ENCODE results near the gene HYAL2.
"Not testable (repeated sequence)": the region's sequence is repeated elsewhere in the genome, so short reads cannot be mapped to it uniquely, and the experiment has no call there.

Gene HYAL2

DNA sequence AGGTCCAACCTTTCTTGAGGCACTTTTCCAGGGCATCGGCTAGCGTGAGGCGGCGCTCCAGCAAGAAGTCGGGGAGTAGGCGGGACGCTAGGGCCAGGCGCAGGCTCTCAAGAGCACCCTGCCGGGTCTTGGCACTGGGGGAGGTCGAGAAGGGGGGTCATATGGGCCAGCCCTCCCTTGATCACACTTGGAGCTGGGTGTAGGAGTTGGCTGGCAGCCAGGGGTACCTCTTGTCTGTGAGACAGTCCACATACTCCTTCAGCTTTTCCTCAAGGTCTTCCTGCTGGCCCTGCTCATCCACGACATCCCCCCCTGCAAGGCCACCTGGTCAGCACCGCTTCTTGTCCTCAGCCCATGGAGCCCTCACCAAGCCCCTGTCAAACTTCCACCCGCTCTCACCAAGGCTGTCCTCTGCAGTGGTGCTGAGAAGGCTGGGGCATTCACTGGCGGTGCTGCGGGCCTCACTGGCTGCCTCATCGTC lies 32.3 kb downstream of the HYAL2 start:
- Histone ChIP-seq H3K27ac (ENCODE audit: low read length) (no peak overlapping the region), H3K27me3 (ENCODE audit: control insufficient read depth, insufficient read depth, low read length) (no peaks in the 10 kb centered on the region), H3K9ac (ENCODE audit: low read length) (no peak overlapping the region), H3K36me3 (ENCODE audit: control insufficient read depth, low read depth, low read length) (peaks cover 34% of the 10 kb centered on the region), H3K4me3 (ENCODE audit: low read length) (no peak overlapping the region), H3K9me3 (ENCODE audit: control insufficient read depth, low read depth, low read length) (no peaks in the 10 kb centered on the region), H3K4me1 (ENCODE audit: control insufficient read depth, low read depth, low read length) (peaks cover 5% of the 10 kb centered on the region)

DNA sequence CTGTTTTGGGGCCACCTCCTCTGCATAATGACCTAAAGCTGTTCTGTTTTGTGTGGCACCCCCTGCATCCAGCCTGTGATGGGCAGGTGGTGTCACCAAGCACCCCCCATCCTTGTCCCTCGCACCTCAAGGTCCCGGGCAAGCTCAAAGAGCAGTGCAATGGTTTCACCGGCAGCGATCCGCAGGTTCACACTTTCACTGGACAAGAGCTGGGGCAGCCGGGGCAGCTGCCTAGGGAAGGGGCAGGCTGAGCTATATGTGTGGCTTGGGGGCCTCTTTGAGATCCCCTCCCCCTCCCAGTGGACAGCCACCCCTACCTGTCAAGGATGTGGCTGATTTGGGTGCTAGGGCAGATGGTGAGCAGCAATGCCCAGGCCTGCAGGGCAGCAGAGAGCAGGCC lies 33.4 kb downstream of the HYAL2 start:
- no peak overlapping the region for H3K9ac ChIP-seq (ENCODE audit: low read length)
- H3K9me3 ChIP-seq (ENCODE audit: control insufficient read depth, low read depth, low read length) = no peaks in the 10 kb centered on the region
- peaks cover 5% of the 10 kb centered on the region for H3K4me1 ChIP-seq (ENCODE audit: control insufficient read depth, low read depth, low read length)
- no peaks in the 10 kb centered on the region for H3K27me3 ChIP-seq (ENCODE audit: control insufficient read depth, insufficient read depth, low read length)
- H3K36me3 ChIP-seq (ENCODE audit: control insufficient read depth, low read depth, low read length) = peaks cover 34% of the 10 kb centered on the region
- no peak overlapping the region for H3K4me3 ChIP-seq (ENCODE audit: low read length)
- no peak overlapping the region for H3K27ac ChIP-seq (ENCODE audit: low read length)

DNA sequence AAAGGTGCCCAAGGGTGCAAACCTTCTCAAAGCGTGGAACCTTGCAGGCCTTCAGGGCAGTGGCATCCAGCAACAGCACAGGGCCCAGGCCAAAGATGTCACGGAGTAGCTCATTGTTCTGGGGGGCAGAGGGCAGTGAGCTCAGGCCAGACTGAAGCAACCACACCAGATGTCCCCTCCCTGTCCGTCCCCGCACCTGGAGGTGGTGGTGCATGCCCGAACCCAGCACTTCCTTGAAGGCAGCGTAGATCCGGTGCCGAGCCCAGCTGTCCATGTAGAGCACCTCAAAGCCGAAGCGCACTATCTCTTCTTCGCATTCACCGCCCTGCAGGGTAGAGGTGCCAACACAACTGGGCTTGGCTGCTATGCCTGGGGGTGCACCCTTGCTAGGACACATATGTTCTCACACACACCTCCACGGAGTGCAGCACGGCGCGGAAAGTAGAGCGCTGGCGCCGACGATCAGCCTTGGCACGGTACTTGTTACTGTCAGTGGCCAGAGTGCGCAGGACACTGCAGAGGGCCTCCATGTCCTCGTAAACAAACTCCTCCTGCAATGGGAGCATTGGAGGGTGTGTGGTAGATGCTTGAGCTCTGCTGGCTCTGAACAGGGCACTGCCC lies 34.0 kb downstream of the HYAL2 start:
- no peak overlapping the region for H3K27ac ChIP-seq (ENCODE audit: low read length)
- H3K27me3 ChIP-seq (ENCODE audit: control insufficient read depth, insufficient read depth, low read length) = no peaks in the 10 kb centered on the region
- peaks cover 34% of the 10 kb centered on the region for H3K36me3 ChIP-seq (ENCODE audit: control insufficient read depth, low read depth, low read length)
- no peak overlapping the region for H3K9ac ChIP-seq (ENCODE audit: low read length)
- H3K4me3 ChIP-seq (ENCODE audit: low read length) = no peak overlapping the region
- H3K9me3 ChIP-seq (ENCODE audit: control insufficient read depth, low read depth, low read length) = no peaks in the 10 kb centered on the region
- peaks cover 5% of the 10 kb centered on the region for H3K4me1 ChIP-seq (ENCODE audit: control insufficient read depth, low read depth, low read length)

DNA sequence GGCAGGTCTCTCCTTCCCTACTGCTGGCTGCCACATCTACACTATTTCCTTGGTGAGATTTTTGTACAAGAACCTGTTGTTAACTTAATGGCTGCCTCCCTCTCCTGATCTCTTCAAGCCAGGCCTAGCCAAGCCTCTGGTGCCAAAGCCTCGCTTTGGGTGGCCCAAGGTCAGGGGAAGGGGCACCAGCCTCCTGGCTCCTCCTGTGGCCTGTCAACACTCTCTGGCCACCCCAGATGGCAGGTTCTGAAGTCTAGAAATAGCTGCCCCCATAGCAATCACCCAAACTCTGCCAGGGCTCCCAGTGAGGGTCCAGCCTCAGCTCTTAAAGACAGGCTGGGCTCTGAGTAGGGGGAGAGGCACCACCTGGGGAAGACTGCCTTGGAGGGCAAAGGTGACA lies 35.3 kb downstream of the HYAL2 start:
- H3K27me3 ChIP-seq (ENCODE audit: control insufficient read depth, insufficient read depth, low read length) = no peaks in the 10 kb centered on the region
- H3K9ac ChIP-seq (ENCODE audit: low read length) = no peak overlapping the region
- H3K4me1 ChIP-seq (ENCODE audit: control insufficient read depth, low read depth, low read length) = no peaks in the 10 kb centered on the region
- H3K36me3 ChIP-seq (ENCODE audit: control insufficient read depth, low read depth, low read length) = peaks cover 34% of the 10 kb centered on the region
- H3K27ac ChIP-seq (ENCODE audit: low read length) = no peak overlapping the region
- H3K4me3 ChIP-seq (ENCODE audit: low read length) = no peak overlapping the region
- no peaks in the 10 kb centered on the region for H3K9me3 ChIP-seq (ENCODE audit: control insufficient read depth, low read depth, low read length)

DNA sequence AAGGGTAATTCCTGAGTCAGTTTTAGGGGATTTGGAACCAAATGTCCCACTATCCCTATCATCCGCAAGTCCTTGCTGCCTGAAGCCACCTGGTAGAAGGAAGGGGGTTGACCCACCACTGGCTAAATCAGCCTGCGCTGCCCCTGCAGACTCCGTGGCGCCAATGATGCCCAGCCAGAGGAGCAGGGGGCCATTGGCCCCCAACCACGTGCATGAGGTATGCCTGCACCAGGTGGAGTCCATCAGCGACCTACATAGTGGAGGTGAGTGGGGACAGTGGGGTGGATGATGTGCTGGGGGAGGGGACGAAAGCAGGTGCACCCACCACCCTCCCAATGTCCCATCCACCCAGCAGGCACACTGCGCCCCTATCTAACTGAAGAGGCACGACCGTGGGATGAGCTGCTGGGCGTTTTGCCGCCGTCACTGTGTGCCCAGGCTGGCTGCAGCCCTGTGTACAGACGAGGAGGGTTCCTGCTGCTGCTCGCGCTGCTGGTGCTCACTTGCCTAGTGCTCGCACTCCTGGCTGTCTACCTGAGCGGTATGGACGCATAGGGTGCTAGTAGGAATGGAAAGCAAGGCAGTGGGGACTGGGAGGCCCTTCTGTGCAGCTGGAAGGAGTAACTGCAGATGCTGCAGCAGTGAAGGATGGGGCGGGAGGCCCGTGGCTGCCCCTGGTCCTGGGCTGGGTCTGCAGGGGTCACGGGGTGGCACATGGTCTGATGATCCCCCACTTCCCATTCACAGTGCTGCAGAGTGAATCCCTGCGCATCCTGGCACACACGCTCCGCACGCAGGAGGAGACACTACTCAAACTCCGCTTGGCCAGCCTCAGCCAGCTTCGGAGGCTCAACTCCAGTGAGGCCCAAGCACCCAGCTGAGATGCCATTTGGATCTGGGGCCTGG lies 36.0 kb downstream of the HYAL2 start:
- Histone ChIP-seq H3K4me1 (ENCODE audit: control insufficient read depth, low read depth, low read length) (no peaks in the 10 kb centered on the region), H3K9ac (ENCODE audit: low read length) (no peak overlapping the region), H3K27ac (ENCODE audit: low read length) (no peak overlapping the region), H3K36me3 (ENCODE audit: control insufficient read depth, low read depth, low read length) (peaks cover 34% of the 10 kb centered on the region), H3K4me3 (ENCODE audit: low read length) (no peak overlapping the region), H3K27me3 (ENCODE audit: control insufficient read depth, insufficient read depth, low read length) (no peaks in the 10 kb centered on the region), H3K9me3 (ENCODE audit: control insufficient read depth, low read depth, low read length) (no peaks in the 10 kb centered on the region)

DNA sequence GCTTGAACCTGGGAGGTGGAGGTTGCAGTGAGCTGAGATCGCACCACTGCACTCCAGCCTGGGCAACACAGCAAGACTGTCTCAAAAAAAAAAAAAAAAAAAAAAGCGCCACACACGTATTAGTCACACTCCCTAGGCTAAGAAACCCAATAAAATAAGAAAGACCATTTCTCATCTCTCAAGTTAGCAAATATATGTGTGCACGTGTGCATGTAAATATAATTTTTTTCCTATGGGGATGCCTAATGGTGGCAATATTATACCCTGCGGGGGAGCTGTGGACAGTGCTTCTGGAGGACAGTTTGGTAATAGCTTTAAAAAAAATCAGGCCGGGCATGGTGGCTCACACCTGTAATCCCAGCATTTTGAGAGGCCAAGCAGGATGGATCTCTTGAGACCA lies 38.4 kb downstream of the HYAL2 start:
- H3K36me3 ChIP-seq (ENCODE audit: control insufficient read depth, low read depth, low read length) = peaks cover 23% of the 10 kb centered on the region
- not testable (repeated sequence) for H3K27me3 ChIP-seq (ENCODE audit: control insufficient read depth, insufficient read depth, low read length); H3K4me1 ChIP-seq (ENCODE audit: control insufficient read depth, low read depth, low read length); H3K4me3 ChIP-seq (ENCODE audit: low read length); H3K9ac ChIP-seq (ENCODE audit: low read length); H3K27ac ChIP-seq (ENCODE audit: low read length); H3K9me3 ChIP-seq (ENCODE audit: control insufficient read depth, low read depth, low read length)

DNA sequence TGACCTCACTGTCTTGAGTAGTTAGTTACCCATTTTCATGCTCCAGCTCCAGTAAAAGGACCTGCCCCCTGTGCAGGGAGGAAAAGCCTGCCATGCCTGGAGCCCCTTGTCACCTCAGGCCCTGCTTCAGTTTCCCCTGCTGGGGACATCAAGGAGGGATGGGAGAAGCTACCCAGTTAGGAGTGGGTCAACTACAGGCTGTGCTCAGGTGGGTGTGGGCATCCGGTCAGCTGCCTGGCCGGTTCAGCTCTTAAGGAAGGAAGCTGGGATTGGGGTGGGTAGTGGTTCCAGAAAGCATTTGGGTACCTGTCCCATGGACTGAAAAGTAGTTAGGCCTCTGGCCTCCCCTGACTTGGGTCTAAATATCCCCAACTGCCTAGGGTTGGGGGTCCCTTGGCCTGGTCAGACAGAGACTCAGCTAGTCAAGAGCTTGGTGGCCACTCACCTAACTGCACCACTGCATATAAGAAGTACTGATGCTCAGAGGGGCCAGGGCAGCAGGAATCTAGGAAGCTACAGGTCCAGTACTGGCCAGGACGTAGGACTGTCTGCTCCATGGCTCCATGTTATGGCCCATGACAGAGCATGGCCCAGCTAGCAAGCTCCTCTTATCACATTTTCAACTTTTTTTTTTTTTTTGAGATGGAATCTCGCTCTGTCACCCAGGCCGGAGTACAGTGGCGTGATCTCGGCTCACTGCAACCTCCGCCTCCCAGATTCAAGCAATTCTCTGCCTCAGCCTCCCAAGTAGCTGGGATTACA lies 43.1 kb downstream of the HYAL2 start:
- H3K27ac ChIP-seq (ENCODE audit: low read length) = no peak overlapping the region
- peaks cover 27% of the 10 kb centered on the region for H3K27me3 ChIP-seq (ENCODE audit: control insufficient read depth, insufficient read depth, low read length)
- no peak overlapping the region for H3K4me3 ChIP-seq (ENCODE audit: low read length)
- H3K36me3 ChIP-seq (ENCODE audit: control insufficient read depth, low read depth, low read length) = no peaks in the 10 kb centered on the region
- peaks cover 6% of the 10 kb centered on the region for H3K4me1 ChIP-seq (ENCODE audit: control insufficient read depth, low read depth, low read length)
- no peaks in the 10 kb centered on the region for H3K9me3 ChIP-seq (ENCODE audit: control insufficient read depth, low read depth, low read length)
- H3K9ac ChIP-seq (ENCODE audit: low read length) = no peak overlapping the region

DNA sequence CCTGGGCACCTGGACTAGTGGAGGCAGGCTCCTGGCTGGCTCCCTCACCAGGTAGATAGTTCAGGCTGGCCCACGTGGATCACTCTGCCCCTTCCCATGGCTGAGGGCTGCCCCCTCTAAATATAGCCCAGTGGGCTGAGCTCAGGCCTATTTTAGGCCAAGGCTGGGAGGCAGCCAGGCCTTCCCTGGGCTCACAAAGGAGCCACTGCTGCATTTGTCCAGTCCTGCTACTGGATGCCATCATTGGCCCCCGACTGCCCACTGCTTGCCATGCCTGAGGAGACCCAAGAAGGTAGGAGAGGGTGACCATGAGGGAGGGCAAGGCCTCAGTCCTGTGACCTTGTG lies 43.7 kb downstream of the HYAL2 start, which contains the start of gene LSMEM2:
Gene LSMEM2, plus strand, starts transcription at position 208 of the 345 bp plus-strand sequence. Its CDS starts 27 bp downstream, at position 235.
- Histone ChIP-seq H3K9ac (ENCODE audit: low read length) (no peak within 1 kb of the TSS), H3K9me3 (ENCODE audit: control insufficient read depth, low read depth, low read length) (no peaks in the 10 kb centered on the region), H3K4me3 (ENCODE audit: low read length) (no peak within 1 kb of the TSS), H3K27ac (ENCODE audit: low read length) (no peak within 1 kb of the TSS), H3K27me3 (ENCODE audit: control insufficient read depth, insufficient read depth, low read length) (peaks cover 32% of the 10 kb centered on the region), H3K4me1 (ENCODE audit: control insufficient read depth, low read depth, low read length) (peaks cover 6% of the 10 kb centered on the region), H3K36me3 (ENCODE audit: control insufficient read depth, low read depth, low read length) (no peaks in the 10 kb centered on the region)

DNA sequence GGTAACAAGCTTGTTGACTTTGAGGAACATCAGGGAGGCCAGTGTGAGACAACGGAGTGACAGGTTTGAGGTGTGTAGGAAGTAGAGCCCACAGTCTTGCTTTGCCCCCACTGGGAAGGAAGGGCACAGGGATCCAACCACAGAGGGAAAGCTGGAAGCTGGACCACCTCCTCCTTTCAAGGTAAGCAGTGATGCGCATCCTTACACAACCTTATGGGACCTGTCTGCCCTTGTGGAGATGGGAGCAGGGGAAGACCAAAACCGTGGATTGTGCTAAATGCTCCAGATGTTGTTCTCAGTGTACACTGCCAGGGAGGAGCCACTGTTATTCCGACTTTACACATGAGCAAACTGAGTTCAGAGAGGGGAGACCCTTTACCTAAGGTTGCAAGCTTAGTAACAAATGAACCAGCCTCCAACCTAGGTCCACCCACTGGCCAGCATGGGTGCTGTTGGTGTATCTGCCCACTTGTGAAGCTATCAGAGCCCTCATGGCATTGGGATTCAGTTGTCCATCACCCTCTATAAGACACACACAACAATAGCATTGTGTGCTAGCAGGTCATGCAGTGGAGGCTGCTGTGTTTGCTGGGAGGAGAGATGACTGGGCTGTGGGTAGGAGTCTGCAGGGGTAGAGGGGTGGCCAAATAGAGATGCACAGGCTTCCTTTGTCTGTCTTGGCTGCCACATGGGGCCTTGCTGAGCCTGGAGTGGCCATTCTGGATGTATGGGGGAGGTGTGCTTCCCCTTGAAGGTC lies 44.2 kb downstream of the HYAL2 start:
- Histone ChIP-seq H3K27me3 (ENCODE audit: control insufficient read depth, insufficient read depth, low read length) (peaks cover 38% of the 10 kb centered on the region), H3K36me3 (ENCODE audit: control insufficient read depth, low read depth, low read length) (no peaks in the 10 kb centered on the region), H3K4me3 (ENCODE audit: low read length) (no peak overlapping the region), H3K9me3 (ENCODE audit: control insufficient read depth, low read depth, low read length) (no peaks in the 10 kb centered on the region), H3K9ac (ENCODE audit: low read length) (no peak overlapping the region), H3K27ac (ENCODE audit: low read length) (no peak overlapping the region), H3K4me1 (ENCODE audit: control insufficient read depth, low read depth, low read length) (peaks cover 6% of the 10 kb centered on the region)

DNA sequence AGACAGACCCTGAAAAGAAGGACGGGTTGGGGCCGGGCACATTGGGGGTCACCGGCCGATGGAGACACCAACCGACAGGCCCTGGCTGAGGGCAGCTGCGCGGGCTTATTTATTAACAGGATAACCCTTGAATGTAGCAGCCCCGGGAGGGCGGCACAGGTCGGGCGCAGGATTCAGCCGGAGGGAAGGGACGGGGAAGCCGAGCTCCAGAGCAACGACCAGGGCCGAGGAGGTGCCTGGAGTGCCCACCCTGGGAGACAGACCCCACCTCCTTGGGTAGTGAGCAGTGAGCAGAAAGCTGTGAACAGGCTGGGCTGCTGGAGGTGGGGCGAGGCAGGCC lies 45.8 kb downstream of the HYAL2 start:
- Histone ChIP-seq H3K4me1 (ENCODE audit: control insufficient read depth, low read depth, low read length) (peaks cover 6% of the 10 kb centered on the region), H3K27ac (ENCODE audit: low read length) (no peak overlapping the region), H3K9me3 (ENCODE audit: control insufficient read depth, low read depth, low read length) (no peaks in the 10 kb centered on the region), H3K27me3 (ENCODE audit: control insufficient read depth, insufficient read depth, low read length) (peaks cover 43% of the 10 kb centered on the region), H3K9ac (ENCODE audit: low read length) (no peak overlapping the region), H3K36me3 (ENCODE audit: control insufficient read depth, low read depth, low read length) (no peaks in the 10 kb centered on the region), H3K4me3 (ENCODE audit: low read length) (no peak overlapping the region)
